HG03139 (cell line): ENCODE measurements around the gene LAMA5.

ENCODE experiments used
- ATAC-seq: cut with Tn5 transposase; IDR thresholded peaks from one replicate; pipeline ENCODE4 v1.9.1; 2021; ENCODE audit not compliant: unreplicated experiment

LAMA5 gene

DNA sequence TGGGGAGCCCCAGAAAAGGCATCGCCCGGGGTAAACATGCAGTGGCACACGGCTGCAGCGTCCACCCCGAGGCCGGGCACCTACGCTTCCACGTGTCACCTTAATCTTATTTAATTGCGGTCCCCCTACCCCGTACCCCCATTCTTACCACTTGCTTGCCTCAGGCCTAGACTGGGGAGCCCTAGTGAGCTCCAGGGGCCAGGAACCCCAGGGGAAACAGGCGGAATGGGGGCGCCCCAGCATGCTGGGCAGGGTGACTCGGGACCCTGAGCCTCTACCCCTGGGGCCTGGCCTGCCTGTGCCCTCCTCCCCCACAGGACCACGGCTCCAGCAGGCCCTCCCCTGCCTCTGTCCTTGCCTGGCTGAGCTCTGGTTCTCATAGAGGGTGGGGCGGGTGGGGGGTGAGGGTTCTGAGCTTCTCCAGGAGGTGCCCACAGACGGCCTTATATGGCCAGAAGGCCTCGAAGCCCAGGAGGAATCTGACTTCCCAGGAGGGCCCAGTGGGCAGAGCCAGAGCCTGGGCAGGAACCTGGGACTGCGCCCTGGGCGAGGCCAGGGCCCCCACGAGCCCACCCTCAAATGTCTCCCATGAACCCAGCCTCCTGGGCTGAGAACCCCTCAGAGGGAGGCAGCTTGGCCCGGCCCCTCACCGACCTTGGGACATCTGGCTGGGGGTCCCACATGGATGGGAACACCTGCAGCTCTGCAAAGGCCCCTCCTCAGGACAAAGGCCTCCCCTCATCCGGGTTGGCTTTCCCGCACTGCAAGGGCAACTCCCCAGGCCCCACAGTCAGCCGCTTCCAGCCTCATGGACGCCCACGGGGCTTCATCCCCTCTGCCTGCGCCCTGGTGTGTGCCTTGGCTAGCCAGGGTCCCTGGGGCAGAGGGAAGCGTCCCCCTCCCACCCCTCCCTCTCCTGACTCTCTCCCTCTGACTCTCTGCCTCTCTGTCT, 5.2 kb upstream of the LAMA5 start:
- ATAC-seq = no peak

DNA sequence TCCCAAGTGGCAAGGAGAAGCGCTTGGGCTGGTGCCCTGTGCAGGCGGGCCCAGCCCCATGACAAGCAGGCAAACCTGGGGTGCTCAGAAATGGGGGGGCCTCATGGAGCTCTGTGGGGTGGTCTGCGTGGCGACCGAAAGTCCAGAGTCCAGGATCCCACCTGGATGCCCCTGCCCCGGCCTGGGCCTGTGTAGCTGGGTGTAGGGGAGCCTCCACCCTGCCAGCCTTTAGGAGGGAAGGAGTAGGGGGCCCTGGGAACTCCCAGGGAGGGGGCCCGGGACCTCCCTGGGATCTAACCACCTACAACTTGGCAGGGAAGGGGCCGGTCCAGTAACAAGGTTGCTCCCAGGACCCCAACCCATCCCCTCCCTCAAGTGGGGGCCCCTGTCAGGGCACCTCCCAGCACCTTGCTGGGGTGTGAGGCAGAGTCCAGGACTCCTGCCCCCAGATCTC, 4.5 kb upstream of the LAMA5 start:
- ATAC-seq = no peak

DNA sequence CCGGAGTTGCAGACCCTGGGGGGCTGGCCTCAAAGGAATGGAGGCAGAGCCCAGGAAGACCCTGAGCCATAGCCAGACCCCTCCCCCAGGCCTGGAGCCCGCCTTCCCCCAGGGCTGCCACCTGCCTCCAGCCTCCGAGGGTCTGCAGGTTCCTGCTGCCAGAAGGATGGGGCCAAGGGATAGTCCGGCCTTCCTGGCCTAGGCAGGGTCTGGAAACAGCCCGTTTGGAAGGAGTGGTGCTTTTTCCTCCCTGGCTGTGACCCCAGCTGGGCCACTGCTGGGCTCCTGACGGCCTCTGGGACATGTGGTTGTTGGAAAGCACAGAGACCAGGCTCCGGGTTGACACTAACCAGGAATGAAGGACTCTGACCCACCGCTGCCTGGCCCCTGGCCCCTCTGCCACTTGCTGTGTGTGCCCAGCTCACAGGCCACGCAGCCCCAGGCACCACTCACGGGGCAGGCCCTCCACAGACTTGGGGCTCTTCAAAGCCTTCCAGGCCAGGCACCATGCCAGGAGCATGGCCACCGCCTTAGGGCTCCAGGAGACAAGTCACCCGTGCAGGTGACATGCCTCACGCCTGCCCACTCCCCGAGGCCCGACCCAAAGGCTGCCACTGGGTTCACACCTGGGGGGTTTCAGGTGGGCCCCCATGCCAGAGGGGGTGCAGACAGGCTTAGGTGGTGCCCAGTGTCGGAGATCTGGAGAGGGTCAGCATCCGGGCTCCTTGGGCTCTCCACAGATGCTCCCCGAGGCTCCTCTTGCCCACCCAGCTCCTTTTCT, 3.9 kb upstream of the LAMA5 start:
- ATAC-seq = no peak

DNA sequence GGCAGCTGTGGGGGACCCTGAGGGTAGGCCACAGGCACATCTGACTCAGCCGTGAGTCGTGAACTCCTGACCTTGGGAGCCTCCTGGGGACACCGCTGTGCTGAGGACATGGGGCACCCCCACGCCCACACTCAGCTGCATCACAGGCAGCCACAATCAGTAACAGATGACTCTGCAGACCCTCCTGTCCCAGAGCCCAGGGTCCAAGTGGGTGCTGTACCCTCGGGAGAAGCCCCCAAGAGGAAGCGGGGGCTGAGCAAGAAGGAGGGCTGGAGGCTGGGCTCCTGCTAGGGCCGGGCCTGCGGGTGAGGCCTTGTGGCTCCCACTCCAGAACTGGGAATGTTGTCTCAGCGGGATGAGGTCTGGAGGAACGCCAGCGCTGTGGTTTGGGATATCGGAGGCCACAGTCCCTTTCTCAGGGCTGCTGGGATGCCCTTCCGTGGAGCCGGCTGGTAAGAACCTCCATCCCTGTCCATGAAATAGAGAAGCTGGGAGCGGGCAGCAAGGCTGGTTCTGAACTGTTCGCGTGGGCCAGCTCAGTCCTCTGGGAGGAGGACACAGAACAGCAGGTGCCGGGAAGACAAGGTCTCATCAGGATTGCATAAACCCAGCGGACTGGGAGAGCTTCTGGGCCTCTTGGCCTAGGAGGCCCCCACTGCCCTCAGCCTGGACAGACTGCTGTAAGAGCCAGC, 3.1 kb upstream of the LAMA5 start:
- no peak for ATAC-seq

DNA sequence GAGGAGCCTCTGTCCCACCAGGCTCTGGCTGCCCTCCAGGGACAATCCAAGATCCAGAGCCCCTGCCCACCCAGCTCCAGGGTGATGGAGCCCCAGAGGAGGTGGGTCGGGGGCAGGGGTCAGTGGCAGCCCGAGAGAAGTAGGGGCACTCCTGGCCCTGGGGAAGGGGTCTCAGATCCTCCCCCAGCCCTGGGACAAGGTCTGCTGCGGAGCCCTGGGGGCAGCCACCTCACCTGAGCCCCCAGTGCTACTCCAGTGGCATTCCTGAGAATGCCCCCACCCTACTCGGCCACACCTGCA, 2.7 kb upstream of the LAMA5 start:
- no peak for ATAC-seq

DNA sequence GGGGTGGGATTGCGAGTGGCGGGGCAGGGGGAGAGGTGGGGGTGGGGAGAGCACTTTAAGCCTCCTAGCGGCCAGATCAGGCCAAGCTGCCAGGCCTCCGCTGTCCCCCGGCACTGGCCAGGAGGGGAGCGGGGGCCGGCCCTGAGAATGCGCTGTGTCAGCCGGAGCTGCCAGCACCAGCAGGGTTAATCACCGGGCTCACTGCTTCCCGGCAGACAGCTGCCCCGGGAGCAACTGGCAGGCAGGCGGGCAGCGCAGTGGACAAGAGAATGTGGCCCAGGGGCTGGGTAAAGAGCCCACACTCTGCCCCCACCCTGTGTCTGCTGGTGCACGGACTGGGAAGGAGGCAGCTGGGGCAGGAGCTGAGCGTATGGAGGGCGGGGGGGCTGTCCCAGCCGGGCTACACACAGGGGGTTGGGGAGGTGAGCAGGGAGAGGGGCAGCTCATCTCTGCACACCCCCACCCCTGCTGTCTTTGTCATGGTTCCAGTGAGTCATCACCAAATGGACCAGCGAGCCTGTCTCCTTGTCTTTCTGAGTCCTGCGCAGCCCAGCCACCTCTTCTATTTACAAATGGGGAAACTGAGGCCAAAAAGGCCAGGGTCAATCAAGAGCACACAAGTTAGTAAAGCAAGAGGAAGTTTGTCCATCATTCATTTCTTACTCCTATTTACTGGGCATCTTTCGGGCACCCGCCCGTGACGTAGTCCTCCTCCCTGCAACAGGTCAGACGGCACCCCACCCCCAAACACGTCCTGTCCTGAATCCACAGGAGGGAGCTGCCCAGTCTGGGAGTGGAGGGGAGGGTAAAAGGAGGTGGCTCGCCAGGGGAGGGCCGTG, 2.1 kb upstream of the LAMA5 start:
- no peak for ATAC-seq

DNA sequence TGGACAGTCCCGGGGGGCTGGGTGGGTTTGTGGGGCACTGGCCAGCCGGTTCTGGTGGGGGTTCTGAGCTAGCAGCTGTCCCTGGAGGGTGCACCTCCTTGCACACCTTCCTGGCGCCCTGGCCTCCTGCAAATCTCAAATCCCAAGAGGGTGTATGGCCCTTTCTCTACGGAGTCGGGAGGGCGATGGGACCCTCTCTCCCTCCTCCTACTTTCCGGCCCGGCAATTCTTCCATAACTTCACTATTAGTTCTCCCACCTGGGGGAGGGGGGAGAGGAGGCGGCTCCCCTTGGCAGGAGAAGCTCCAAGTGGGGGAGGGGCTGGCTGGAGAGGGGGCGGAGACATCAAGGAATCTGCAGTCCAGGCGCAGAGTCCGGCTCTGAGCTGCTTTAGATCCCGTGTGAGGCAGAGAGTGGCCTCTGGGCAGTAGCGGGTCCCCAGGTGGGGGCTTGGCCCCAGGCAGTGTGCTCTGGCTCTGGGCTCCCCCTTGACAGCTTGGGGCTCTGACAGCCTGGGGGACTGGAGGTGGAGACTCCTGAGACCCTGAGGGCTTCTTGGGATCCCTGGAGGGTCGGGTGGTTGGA, 1.4 kb upstream of the LAMA5 start:
- ATAC-seq = no peak

DNA sequence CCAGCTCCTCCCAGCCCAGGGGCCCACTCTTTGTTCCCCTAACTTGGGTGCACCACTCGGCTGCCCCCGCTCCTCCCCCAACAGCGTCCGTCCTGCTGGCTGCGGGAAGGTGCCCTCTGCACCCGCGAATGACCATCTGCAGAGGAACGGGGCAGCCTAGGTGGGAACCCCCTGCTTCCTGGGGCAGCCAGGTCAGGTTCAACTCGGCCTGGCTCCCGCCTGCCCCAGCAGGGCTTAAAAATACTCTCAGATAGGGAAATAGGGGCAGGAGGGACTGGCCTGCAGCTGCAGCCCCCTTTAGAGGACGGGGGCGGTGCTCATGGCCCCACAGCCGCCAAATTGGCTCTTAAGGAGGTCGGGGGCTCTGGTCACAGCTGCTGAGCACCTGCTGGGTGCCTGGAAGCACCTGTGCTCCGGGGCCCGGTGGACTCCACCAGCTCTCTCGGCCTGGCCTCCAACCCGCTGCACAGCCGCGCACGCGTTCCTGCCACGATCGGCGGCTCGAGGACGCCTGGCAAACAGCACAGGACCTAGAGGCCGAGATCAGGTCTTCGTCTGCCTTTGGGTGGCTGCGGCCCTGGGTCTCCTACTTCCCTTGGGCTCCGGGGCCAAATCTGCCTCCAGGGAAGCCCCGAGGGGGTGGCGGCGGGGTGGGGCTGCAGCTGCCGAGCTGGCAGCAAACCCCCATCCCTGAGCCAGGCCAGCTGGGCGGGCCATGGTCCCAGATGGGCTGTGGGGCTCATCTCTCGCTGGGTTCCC, 700 bp upstream of the LAMA5 start:
- ATAC-seq = no peak

DNA sequence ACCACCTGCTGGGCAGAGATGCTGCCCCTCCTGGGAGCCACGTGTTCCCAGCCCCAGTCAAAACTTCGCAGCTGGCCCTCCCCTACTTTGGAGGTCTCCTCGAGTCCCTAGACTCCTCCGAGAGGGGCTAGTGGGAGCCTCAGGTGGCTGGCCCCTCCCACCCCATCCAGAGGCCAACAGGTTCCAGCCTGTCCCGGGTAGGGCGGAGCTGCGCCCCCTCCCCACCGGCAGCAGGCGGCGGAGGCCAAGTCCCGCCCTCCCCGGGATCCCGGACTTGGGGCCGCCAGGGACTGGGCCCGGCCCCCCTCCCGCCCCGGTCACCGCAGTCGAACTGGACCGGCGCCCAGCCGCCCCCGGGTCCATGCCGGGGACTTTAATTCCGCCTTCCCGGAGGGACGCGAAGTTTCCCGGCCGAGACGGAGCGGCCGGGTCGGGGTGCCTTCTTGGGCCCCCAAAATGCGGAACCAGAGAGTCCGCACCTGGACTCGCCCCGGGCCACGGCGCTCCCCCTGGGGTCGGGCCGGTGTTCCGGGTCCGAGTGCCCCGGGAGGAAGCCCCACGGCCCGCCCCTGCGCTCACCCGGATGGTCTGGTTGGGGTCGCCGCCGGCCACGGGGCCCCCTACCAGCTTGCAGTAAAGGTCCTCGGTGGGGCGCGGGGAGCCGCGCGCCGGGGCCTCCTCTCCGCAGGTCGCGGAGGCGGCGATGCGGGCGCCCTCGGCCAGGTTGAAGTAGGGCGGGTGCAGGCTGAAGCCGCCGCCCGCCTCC, 559 bp downstream of the LAMA5 start:
- ATAC-seq = no peak

DNA sequence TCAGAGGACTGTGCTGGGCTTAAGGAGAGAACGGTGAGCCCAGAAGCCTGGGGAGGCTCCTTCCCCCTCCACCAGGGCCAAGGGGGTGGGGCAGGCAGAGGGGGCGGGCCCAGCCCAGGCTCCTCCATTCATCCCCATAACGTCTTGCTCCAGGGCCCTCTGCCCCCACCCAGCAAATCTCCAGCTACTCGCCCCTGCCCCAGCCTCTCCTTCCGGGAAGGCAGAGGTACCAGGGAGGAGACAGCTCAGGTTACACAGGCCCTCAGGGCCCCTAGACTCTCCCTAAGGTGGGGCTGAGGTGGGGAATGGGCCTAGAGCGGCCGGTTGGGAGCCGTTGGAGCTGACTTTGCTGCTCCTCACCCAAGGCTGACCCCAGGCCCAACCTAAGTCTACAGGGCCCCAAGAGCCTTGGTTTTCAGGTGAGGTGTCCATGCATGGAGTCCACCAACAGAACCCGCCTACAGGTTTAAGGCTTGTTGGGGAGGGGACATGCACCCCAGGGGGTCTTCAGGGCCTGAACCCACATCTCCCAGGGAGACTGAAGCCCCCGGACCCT, 1.2 kb downstream of the LAMA5 start:
- no peak for ATAC-seq

DNA sequence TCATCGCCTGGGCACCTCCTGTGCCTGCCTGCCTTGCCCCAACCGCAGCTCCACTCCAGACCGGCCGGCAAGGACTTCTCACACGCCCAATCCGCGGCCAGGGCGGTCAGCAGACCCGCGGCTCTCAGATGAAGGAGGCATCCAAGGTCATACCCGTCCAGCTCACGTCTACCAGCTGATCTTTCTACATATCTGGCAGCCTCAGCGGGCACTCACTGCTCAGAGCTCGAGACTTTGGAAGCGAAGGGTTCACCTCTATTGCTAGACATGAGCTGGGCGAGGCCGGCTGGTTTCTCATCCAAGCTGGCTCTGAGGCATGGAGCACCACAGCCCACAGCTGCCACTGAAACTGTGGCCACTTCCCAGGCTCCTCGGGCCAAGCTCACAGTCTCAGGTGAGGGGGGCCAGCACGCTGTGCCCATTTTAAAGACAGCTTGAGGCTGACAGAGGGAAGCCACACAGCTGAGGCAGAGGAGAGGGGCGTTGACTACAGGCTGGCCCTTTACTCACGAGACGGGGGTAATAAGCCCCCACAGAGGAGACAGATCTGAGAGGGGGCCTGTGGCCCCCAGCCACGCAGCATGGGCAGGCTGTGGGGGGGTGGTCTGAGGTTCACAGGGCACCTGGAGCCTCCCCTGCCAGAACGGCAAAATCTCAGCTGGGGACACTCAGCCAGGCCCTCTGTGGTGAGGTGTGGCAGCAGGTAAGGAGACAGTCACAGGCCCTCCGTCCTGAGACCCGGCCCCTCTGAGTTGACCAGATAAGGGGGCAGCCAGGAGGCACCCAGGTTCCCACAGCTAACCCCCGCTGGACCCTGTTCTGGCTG, 2.0 kb downstream of the LAMA5 start:
- ATAC-seq = no peak

DNA sequence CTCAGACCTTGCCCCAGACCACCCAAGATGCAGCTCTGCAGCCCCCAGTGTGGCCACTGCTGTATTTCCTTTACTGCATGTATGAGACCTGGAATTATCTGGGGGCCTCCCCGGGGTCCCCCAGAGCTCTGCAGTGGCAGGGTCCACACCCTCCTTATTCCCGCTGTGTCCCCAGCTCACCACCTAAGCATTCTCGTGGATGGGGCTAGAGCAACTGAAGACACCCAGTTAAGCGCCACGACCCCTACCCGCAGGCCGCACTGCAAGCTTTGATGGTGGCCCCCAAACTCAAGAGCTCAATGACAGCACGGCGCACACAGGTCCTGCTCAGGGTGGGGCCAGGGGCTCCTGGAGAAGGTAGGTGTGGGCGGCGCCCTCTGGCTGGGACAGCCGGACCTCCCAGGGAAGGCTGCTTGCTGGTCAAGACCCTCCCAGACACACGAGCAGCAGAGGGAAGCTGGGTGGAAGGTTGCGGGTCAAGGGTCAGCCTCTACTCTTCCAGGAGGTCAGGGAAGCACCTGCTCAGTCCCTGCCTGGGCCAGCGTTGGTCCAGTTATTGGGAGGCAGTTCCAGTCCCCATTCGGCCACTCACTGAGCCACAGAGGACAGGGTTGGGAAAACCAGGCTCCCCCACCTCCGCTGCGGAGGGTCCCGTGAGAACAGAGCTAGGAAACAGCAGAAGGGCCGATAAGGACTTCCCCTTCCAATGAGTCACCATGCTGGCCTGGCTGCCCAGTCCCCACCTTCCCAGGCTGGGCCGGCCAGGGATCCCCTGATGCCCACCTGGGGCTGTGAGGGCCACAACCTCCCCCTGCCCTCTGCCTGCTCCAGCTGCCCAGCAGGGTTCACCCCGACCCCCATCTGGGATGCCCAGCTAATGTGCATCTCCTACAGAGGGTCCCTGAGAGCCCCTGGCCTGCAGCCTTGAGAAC, 2.9 kb downstream of the LAMA5 start:
- ATAC-seq = no peak

DNA sequence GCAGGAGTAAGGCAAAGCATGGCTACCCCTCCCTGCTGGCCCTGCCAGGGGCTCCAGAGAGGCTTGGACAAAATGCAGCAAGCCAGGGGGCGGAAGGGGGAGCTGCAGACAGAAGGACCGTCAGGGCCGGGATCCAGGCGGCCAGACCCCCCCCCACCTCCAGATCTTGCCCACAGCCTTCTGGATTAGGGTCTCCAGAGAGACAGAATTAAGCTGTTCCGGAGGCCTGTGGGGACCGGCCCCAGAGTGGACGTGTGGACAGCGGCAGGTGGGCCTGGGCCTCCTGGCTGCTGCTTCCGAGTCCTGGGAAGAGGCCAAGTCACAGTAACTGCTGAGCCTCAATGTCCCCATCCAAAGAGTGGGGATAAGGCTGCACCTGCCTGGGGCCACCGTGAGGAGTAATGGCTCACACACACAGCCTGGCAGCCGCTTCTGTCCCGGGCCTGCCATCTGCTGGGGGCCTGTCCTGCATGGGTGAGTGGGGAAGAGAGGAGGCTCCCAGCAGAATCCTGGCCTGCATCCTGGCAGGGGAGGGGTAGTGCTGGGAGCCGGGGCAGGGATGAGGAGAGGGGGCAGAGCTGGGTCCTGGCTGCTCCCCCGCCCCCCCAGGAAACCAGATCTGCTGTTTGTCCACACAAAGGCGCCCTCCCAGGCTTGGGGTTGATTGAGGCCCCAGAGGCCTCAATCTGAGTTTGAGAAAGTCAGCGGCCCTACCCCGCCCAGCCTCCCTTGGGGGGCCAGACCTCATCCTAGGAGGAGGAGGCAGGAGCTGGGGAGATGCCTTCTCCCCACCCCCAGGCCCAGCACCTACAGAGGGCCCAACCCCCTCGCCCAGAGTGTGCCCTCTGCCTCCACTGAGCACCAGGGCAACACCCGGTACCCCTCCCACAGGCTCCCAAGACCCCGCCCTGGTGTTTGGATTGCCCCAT, 3.9 kb downstream of the LAMA5 start:
- no peak for ATAC-seq

DNA sequence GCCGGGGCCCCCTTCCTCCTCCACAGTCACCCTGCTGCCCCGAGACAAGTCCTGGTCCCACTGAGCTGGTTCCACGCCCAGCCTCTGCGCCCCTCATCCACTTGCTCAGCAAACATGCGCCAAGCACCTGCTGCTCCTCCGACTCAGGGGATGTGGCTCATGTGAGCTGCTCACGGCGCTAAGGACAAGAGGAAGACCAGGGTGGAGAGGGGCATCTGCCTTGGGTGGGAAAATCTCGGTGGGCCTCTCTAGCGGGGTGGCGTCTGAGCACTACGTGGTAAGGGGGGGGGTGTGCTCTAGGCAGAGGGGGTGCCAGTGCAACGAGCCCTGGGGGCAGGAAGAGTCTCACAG, 4.5 kb downstream of the LAMA5 start:
- no peak for ATAC-seq

DNA sequence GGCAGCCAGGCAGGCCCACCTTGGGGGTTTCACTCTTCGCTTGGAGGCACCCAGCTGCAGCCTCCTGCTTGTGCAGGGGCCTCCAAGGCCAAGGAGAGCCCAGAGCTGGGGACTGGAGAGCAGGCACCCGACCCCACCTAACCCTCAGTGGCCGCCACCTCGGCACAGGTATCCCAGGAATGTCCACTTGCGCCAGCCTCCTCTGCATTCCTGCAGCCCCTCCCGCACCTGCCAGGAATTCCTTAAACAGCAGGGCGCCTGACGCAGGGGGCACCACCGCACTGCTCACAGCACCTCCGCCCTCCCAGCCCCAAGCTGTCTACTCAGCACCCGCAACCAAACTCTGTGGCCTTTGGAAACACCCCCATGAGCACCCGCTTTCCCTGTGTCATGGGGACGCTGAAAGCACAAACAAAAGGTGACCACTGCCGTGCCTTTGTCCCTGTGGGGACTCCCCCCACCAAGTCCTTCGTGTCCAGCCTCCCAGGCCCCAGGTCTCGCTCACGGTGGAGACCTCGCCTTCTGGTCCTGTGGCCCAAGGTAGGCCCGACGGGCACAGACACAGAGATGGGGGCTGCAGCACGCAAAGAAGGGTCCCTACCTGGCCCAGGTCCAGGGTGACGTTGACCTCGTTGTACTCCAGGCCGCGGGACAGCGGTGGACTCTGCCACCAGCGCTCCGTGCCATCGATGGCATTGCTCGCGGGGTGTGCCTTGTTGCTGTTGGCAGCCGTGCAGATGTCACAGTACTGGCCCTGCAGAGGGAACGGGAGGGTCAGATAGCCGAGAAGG, 5.1 kb downstream of the LAMA5 start:
- no peak for ATAC-seq
